NCI-H345 treated with DMSO at 0.1 percent for 48 hours (cell line): Measurements from ENCODE around the gene ACTA2.

ENCODE experiments used
- DNase-seq: peaks from one replicate; lab custom pipeline; 2025; ENCODE audit not compliant: unreplicated experiment; lab: John Stamatoyannopoulos, UW

ACTA2 gene

GRCh38 chr10:88920986-88921593 lies 31.5 kb downstream of the ACTA2 start:
- peak; percentile 27 for DNase-seq

DNA sequence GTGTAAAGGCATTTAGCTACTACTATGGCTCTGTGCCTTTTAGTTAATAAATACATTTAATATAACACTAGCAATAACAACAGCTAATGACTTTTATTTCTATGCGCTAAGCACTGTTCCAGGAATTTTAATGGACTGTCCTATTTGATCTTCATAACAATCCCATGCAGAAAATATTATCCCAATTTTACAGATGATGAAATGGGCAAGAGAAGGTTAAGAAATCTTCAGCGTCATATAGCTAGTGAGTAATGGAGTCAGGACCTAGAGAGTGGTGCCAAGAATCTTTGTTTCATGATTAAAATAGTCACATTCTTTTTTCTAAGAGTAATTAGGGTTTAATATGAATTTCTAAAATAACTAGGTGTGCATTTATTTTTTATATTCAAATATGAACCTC lies 32.4 kb downstream of the ACTA2 start:
- DNase-seq = no peak

DNA sequence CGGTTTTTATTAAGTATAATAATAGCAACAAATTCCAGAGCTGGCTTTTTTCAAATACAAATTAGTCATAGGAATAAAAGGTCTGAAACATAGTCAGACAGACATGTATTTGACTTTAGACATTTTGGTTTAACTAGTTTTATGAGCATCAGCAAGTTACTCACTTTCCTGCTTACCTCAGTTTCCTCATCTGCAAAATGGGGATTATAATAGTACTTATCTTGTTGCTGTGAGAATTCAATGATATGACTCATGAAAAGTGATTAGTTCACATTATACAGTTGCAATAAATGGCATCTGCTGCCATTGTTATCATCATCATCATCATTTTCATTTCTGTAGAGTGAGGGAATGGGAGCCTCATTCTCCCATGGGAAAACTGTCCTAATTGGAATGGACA lies 33.5 kb downstream of the ACTA2 start:
- no peak for DNase-seq

- DNase-seq = no peak
Measured at GRCh38 chr10:88918191-88918905, 34.2 kb downstream of the ACTA2 start.

DNA sequence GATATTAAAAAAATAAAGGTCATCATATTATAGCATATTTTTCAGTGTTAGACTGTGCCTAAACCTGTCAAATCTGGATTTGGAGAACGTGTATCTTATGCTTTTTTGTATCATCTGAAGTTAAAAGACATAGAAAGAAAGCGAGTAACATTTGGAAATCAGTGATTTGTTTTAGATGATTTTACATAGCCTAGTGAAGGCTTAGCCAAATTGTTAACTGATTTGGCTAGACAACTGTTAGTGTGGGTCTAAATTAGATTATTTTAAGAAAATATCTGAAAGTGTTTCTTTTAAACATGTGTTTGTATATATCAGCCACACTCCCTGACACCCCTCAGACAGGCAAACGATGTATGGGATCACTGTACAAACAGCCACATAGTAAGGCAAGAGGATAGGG lies 35.6 kb downstream of the ACTA2 start:
- no peak for DNase-seq

DNA sequence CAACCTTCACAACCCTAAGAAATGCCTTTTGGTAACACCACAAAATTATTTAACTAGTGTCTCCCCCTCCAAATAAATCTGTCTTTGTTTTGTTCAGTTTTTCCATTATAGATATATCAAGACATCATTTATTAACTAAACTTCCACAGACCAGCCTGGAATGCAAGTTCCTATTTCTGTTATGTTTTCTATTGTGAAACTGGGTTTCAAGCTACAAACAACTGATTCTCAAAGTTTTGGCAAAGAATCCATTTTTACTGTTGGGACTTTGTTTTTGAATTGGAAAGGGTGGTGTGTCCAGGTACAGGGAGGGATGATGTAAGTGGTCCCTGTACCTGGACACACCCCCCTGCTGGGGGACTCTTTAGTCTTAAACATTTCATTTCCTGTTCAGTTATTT lies 36.3 kb downstream of the ACTA2 start:
- DNase-seq = no peak

DNA sequence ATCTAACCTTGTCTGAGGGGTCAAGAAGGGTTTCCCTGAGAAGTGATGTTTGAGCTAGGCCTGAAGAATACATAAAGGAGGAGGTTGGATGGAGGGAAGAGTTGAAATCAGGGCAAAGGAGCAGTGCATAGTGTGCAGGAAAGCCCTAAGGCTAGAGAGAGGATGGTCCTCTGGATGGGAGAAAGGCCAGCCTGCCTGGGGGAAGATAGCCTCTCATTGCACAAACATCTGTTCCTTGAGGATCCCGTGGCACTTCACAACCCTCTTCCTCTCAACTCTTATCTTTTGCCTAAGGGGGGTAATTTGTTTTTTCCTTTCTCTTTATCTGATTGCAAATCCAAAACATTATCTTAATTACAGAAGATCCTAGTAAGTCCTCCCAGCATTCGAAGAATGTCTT lies 36.8 kb downstream of the ACTA2 start:
- DNase-seq = no peak

DNA sequence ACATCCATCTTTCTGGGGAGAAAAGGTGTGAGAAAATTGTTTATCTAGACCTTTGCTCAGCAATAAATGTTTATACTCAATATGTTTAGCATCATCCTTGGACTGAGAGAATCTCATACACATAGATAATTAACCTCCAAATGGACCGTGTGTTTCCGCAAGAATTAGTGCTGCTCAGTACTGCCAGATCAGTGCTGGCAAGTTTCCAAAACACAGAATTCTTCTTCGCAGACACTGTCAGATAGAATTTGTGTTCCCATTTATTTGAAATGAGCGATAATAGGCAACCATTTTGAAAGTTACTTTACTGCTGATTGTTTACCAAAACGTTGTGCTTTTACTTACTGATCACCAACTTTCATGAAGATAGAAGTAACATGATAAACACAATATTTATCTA lies 38.8 kb downstream of the ACTA2 start:
- peak; percentile 17 for DNase-seq

- peak; percentile 31 for DNase-seq
Measured at GRCh38 chr10:88913127-88913526, 39.4 kb downstream of the ACTA2 start.

- DNase-seq = no peak
Measured at GRCh38 chr10:88911851-88912250, 40.7 kb downstream of the ACTA2 start.

- DNase-seq = no peak
Measured at GRCh38 chr10:88911116-88911515, 41.5 kb downstream of the ACTA2 start.

DNA sequence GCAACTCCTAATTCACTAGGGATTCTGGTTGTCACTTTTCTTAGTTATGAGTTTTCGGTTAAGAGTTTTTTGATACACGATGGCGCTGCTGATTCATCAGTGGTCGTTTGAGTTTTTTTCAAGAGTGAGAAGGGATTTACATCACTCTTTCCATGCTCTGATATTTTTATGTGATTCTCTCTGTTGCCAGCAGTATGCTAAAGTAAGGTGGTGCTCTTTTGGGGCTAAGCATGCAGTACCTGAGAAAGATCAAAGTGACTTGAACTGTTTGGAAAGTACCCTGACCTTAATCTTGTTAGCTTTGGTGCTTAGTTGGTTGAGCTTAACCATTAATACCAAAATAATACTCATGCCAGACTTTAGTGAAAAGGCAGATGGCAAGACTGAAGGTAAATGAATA lies 44.4 kb downstream of the ACTA2 start:
- DNase-seq = no peak

DNA sequence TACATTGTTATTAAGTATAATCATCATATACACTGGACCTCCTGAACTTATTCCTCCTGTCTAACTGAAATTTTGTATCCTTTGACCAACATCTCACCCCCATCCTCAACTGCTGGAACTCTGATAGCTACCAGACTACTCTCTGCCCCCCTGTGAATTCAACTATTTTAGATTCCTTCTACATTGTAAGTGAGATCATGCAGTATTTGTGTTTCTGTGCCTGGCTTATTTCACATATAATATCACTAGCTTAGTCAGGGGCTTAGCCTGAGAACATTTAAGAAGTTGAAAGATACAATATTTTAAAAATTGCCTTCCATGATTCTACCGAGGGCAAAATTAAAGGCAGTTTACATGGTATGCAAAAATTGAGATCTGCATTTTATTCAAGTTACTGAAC lies 45.7 kb downstream of the ACTA2 start:
- DNase-seq = no peak

DNA sequence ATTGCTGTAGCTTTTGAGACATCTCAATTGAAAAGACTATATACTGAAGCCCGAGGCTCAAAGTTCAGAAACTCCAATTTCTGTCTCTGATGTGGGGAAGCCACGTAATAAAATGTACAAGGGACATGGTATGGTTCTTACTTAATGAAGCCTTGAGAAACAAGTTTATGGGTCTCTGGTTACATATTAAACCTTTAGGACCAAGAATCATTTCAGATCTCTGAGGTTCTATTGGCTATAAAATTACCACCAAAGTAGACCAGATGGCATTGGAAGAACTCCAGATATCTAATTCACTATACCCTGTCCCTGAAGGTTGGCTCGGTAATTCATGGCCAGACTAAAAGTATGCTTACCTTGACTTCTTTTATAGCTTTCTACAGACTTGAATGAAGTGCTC lies 48.9 kb downstream of the ACTA2 start:
- DNase-seq = no peak

DNA sequence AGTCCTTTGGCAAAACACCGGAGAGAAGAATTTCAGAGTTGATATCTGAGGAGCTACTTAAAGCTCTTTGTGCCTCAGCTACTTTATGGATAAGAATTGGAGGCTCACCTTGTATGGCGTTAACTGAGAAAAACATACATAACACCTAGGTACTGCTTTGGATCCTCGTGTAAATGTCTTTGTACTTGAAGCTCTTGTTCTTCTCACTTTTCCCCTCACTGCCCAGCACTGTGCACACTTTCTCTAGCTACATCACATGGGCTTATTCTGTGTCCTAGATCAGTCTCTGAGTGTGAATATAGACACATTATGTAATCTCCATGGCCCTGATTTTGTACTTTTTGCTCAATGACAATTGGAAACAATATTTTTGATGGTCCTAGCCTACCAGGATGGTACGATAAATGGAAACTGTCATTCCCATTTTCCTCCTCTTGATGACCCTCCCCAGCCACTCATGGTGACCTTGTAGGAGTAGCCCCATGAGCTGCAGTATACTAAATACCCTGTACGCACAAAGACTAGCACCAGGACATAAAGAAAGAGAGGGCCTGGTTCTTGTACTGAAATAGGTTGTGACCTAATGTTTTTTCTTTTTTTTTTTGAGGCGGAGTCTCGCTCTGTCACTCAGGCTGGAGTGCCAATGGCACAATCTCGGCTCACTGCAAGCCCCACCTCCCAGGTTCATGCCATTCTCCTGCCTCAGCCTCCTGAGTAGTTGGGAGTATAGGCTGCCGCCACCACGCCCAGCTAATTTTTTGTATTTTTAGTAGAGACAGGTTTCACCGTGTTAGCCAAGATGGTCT lies 50.4 kb downstream of the ACTA2 start:
- DNase-seq = no peak

DNA sequence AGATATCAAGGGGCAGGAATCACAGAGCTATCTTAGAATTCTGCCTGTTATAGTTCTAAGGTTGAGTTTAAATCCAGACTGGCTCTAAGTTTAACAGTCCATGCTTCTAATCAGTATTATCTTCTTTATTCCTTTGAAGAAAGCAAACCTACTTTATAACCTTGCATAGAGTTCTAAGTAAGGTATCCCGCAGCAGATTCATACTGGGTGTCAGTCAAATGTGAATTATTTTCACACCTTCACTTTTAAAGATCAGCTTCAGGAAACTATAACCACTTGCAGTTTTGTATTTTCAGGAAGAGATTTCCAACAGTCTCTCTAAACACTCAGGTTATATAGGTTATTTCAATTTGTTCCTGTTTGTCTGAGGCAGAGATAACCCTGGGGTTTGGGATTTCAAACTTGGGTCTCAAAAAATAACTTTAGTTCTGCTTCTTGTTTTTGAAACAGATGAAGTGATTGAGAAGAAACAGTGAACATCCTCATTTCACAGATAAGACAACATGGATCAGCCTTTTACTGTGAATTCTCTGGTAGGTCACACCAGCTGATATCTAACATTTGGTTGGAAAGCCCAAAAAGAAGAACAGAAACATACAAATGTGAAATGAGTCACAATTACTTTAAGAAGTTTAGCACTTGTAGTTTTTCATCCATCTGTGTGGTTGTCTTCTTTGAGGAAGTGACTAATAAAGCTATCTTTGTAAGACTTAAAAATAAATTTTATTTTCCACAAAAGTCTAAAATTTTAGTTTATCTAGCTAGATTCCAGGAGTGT lies 51.2 kb downstream of the ACTA2 start:
- DNase-seq = no peak

DNA sequence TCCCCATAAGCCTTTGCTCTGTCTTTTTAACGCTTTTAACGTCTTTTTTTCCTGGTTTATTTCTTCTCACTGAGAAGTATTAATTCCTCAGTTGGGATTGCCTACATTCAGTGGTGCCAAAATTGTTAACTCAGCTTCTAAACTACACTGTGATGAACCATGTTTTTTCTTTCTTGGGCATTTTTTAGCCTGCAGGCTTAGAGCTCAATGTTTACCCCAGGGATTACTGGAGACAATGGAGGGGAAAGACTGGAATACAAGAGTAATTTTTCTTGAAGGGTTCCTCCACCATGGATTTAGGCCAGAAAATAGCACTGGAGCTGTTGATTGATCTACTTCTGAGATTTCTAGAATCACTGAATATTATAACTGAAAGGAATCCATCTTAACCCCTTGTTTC lies 52.7 kb downstream of the ACTA2 start:
- DNase-seq = no peak

- DNase-seq = no peak
Measured at GRCh38 chr10:88898727-88899126, 53.8 kb downstream of the ACTA2 start.

GRCh38 chr10:88896994-88897853 lies 55.3 kb downstream of the ACTA2 start:
- peak; percentile 1 for DNase-seq

DNA sequence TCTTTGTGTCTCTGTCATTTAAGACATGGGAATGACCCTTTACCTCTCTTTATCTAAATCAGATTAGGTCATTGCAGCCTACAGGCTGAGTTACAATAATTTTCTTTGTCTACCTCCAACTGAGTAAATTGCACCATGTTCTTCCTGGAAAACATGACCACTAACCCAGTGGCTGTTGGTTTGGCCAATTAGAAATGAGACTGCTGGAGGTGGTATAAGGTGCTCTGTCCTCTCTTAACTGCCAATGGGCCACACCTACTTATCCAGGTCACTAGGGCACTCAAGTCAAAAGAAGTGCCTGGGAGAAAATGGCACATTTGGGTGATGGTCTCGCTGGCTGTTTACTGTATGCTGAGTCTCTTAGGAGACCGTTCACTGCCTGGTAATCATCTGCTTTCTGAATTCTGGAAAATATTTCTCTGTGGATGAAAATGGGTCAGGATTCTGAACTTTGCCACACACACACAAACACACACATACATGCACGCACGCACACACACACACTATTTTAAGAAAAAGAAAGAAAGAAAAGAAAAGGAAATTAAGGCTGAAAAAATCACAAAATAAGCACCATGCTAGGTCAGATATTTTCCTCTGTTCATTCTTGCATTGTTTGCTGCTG lies 56.1 kb downstream of the ACTA2 start:
- no peak for DNase-seq
